Ovary (tissue), 9 donors: ENCODE results near the gene EBF4. TPM values are rescaled to one million over a fixed set of nuclear protein-coding genes. Genes with fewer than 3 reads are reported as not detected.
"Not testable (repeated sequence)": the region's sequence is repeated elsewhere in the genome, so short reads cannot be mapped to it uniquely, and the experiment has no call there.

ENCODE experiments used
- DNase-seq, 5 donors: peaks; one replicate each; pipeline ENCODE4 v3.0.0-alpha.2; 2019 to 2020
- H3K27ac ChIP-seq, 2 donors: fragments of 200-600 bp; one replicate each; pipeline versions ENCODE4 v1.5.1 to v1.8.0; 2019 to 2022
- H3K27me3 ChIP-seq: fragments of 200-600 bp; one replicate; pipeline ENCODE4 v1.8.0; 2022
- H3K36me3 ChIP-seq: fragments of 200-600 bp; sonication (generic); one replicate; pipeline ENCODE4 v1.5.1; 2019
- H3K4me1 ChIP-seq: one replicate; pipeline ENCODE4 v1.8.1; 2013; ENCODE audit warnings: mild to moderate bottlenecking, moderate library complexity; ENCODE audit not compliant: insufficient read depth
- H3K4me3 ChIP-seq: fragments of 200-600 bp; sonication (generic); one replicate; pipeline ENCODE4 v1.5.1; 2017
- H3K9me3 ChIP-seq, 2 donors: fragments of 200-600 bp in 1 of 2; sonication (generic) in 1 of 2; one replicate each; pipeline versions ENCODE4 v1.5.1 to v1.8.1; 2013 to 2019; ENCODE audit warnings: mild to moderate bottlenecking in 1 of 2, moderate library complexity in 1 of 2
- EP300 ChIP-seq: sonication (generic); formaldehyde crosslinking; IDR thresholded peaks from one replicate; pipeline ENCODE4 v1.6.1; 2017; ENCODE audit warnings: antibody characterized with exemption
- POLR2A ChIP-seq: fragments of 450-650 bp; IDR thresholded peaks from one replicate; pipeline ENCODE4 v1.6.1; 2017; ENCODE audit warnings: antibody characterized with exemption, mild to moderate bottlenecking, moderate library complexity
- WGBS, 3 donors: extraction: QIAGEN DNeasy Blood & Tissue Kit in 1 of 3; methylation state at CpG; one replicate each; pipeline versions ENCODE4 v1.1.5 to v1.1.7; 2013 to 2017; 5-methylcytosine and 5-hydroxymethylcytosine counted together
- intact Hi-C, 4 donors: fragments of 100-400 bp; cut with DNase I; formaldehyde crosslinking; loops; one replicate each; pipeline versions ENCODE4 v1.11.0 to v1.15.1; 2022 to 2023
- polyA plus RNA-seq, 2 donors: library from polyadenylated mRNA; stranded (reverse); fragments of 200-250 nt in 1 of 2; fragments of 350-450 nt in 1 of 2; fragmentation: Illumina TruSeq in 1 of 2; extraction: RNeasy Lipid Tissue Mini Kit (QIAGEN cat#74804) in 1 of 2; gene quantifications; one replicate each; pipeline ENCODE4 v1.2.3, GENCODE V29; 2013 to 2014
- total RNA-seq, 7 donors: library from RNA; depleted of rRNA in 2 of 7; stranded (reverse); fragments of >200 nt in 2 of 7; fragmentation: NEBNext Ultra II Directional in 3 of 7; extraction: Animal tissue kit (Norgen Biotek cat#: 25700) in 3 of 7; gene quantifications; one replicate each; pipeline versions ENCODE4 v1.1.0 to v1.2.4, GENCODE V29; 2016 to 2023
- TF ChIP-seq, protein P1 (sequence below), 3 donors: fragments of 450-650 bp in 2 of 3; fragments of 200-600 bp in 1 of 3; IDR thresholded peaks; one replicate each; pipeline versions ENCODE4 v1.5.1 to v1.8.0; 2016 to 2022; ENCODE audit warnings: antibody characterized with exemption in 3 of 3, mild to moderate bottlenecking in 1 of 3
- donor health status: DM: no; HTN: no; CAD: no; lungs with moderate emphysema.
- donor health status: DM: no; HTN: no; CAD: no.
- donor health status: Bipolar disorder and iron deficiency.
- donor health status: DM: yes; HTN: yes; CAD: no.
- donor health status: DM: no; HTN: no; CAD: no.
- donor health status: DM: yes; HTN: yes; CAD: no.

The EBF4 gene
- total and polyA plus RNA-seq, 9 donors: 9.4 to 67.7 (median 36.2) TPM

DNA sequence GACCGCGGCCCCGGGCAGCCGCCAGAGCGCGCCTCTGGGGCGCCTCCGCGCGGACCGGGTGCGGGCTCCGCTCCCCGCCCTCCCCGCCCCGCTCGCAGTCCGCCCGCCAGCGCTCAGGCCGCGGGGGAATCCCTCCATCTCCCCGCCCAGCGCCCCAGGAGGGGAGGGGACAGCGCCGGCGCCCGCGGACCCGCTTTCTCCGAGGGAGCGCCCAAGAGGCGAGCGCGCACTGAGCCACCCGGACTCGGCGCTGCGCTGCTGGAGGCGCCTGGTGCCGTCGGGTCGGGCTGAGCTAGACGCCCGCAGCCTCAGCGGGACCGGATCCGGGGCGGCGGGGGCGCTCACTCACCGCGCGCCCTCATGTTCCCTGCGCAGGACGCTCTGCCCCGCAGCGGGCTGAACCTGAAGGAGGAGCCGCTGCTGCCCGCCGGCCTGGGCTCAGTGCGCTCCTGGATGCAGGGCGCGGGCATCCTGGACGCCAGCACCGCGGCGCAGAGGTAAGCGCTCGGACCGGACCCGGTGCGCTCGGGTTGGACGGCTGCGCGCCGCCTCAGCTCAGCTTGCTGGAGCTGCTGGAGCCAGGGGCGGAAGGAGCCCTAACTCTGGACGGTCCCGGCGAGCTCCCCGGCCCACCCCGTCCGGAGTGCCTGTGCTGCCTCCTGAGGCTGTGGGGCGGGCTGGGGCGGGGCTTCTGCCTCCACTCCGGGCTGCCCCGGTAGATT, 867 bp downstream of the EBF4 start:
- DNase-seq: peak; percentile 57 to 77 (median 75)
- H3K9me3 ChIP-seq: no peaks in the 10 kb centered on the region
- H3K4me3 ChIP-seq: peak overlapping the region; percentile 64
- peak overlapping the region; percentile 62 to 64 for H3K27ac ChIP-seq
- TF ChIP-seq POLR2A (no peak), EP300 (no peak)
- TF ChIP-seq, protein P1, sequence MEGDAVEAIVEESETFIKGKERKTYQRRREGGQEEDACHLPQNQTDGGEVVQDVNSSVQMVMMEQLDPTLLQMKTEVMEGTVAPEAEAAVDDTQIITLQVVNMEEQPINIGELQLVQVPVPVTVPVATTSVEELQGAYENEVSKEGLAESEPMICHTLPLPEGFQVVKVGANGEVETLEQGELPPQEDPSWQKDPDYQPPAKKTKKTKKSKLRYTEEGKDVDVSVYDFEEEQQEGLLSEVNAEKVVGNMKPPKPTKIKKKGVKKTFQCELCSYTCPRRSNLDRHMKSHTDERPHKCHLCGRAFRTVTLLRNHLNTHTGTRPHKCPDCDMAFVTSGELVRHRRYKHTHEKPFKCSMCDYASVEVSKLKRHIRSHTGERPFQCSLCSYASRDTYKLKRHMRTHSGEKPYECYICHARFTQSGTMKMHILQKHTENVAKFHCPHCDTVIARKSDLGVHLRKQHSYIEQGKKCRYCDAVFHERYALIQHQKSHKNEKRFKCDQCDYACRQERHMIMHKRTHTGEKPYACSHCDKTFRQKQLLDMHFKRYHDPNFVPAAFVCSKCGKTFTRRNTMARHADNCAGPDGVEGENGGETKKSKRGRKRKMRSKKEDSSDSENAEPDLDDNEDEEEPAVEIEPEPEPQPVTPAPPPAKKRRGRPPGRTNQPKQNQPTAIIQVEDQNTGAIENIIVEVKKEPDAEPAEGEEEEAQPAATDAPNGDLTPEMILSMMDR (IDR thresholded peaks at IDR 0.05): no peak
- no peaks in the 10 kb centered on the region for H3K4me1 ChIP-seq
- intact Hi-C loops: loop anchor here in 2 of 4 donors (5.0 to 10.0 kb wide), 4 partner anchors 41 to 161 kb away; partner anchors contain the start of genes NOP56 (in 1 of the 2), PCED1A (in 1 of the 2) and VPS16 (in 1 of the 2)
- 2 to 5% (median 2%) methylated on average over 51 to 89 of the region's 89 CpGs for WGBS, 3 donors
- H3K36me3 ChIP-seq: no peaks in the 10 kb centered on the region
- H3K27me3 ChIP-seq: no peaks in the 10 kb centered on the region

DNA sequence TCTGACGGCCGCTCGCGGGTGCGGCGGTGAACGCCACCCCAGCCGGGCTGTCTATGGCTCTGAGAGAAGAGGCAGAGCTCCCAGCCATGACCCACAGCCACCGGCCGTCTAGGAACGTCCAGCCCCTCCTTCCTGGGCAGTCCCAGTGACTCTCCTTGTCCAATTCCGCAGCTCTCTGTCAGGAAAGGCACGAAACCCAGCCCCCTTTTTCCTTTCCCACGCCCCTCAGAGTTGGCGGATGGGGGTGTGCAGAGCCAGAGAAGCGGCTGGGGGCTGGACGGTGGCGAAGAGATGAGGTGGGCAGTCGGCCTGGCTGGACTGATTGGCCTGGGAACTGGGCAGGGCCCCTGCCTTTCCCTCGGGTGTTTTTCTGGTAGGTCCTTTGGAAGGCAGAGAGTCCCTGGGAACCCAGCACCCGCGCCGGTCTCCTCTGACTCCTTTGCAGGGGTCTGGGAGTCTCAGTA, 1.5 kb downstream of the EBF4 start:
- H3K27ac ChIP-seq: no peak overlapping the region
- H3K36me3 ChIP-seq: no peaks in the 10 kb centered on the region
- 37 to 41% (median 40%) methylated on average over 23 of the region's 23 CpGs for WGBS, 3 donors
- DNase-seq: peak in 3 of 5 donors; percentile 38 to 50 (median 38)
- peak overlapping the region; percentile 64 for H3K4me3 ChIP-seq
- no peaks in the 10 kb centered on the region for H3K9me3 ChIP-seq
- no peaks in the 10 kb centered on the region for H3K4me1 ChIP-seq
- intact Hi-C loops: loop anchor here in 2 of 4 donors (5.0 to 10.0 kb wide), 4 partner anchors 42 to 161 kb away; partner anchors contain the start of genes NOP56 (in 1 of the 2), PCED1A (in 1 of the 2) and VPS16 (in 1 of the 2)
- no peaks in the 10 kb centered on the region for H3K27me3 ChIP-seq
- TF ChIP-seq EP300: no peak
- no peak for TF ChIP-seq POLR2A
- TF ChIP-seq, protein P1 (IDR thresholded peaks at IDR 0.05): no peak

DNA sequence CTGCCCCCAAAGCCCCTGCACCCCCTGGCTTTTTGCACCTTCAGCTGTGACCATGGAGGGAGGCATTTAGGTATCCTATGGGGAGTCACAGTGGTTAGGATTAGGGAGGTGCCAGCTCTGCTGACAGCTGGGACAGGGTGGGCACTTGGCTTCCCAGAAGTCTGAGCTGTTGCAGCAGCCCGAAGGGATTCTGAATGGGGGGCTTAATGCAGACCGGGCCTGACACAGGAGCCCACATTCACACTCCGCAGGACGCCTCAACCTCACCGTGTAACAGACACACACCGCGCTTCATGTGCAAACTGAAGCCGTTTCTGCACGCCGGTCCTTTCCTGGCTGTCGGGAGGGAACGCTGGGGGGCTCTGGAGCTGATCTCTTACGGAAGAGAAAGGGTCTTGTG, 1.9 kb downstream of the EBF4 start:
- 79 to 86% (median 83%) methylated on average over 13 of the region's 13 CpGs for WGBS, 3 donors

DNA sequence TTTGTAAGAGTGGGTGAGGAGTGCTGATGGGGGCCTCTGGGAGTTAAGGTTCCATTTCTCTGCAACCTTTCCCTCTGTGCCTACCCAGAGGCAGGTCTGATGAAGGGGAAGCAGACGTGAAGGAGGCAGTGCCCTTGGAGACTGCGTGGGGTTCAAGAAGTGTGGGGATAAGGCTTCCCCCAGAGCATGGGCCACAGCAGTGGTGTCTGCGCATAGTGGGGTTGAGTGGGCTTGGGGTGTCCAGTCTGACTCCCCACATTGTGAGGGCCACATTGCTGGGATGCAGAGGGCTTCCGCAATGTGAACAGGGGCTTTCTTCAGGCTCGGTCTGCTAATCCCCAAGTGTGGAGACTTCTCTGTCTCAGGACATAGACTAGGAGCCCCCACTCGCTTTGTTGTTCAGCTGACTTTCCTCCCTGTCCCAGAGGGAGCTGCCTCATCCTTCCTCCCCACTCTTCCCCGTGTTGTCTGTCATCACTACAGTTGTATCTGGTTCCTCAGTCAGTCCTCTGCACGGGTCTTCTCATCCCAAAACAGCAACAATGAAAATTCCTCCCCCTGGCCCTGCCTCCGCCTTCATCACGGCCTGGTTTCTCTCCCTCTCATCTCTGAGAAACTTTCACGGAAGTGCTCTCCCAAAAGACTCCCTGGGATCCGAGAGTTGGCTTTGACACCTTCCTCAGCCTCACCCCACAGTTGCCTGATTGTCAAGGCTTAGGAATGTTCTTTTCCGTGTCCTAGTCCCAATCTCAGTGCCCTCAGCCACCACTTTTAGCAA, 2.8 kb downstream of the EBF4 start:
- Histone ChIP-seq H3K27ac (no peak overlapping the region), H3K9me3 (no peaks in the 10 kb centered on the region), H3K27me3 (no peaks in the 10 kb centered on the region), H3K36me3 (no peaks in the 10 kb centered on the region), H3K4me1 (no peaks in the 10 kb centered on the region), H3K4me3 (no peak overlapping the region)
- intact Hi-C loops: loop anchor here (5.0 to 10.0 kb wide), 4 partner anchors 52 to 159 kb away; partner anchors contain the start of genes PCED1A (in 1 of the 4) and VPS16 (in 1 of the 4)
- TF ChIP-seq EP300 (no peak), POLR2A (no peak)
- TF ChIP-seq, protein P1 (IDR thresholded peaks at IDR 0.05): no peak
- DNase-seq: no peak
- WGBS, 3 donors: 82 to 85% (median 84%) methylated on average over 13 of the region's 13 CpGs

More for the DNA sequence above, 1.9 kb downstream of the EBF4 start:
- no peak for DNase-seq
- intact Hi-C loops: loop anchor here in 2 of 4 donors (5.0 to 10.0 kb wide), 4 partner anchors 42 to 160 kb away; partner anchors contain the start of genes NOP56 (in 1 of the 2), PCED1A (in 1 of the 2) and VPS16 (in 1 of the 2)
- Histone ChIP-seq H3K4me1 (no peaks in the 10 kb centered on the region), H3K4me3 (no peak overlapping the region), H3K9me3 (no peaks in the 10 kb centered on the region), H3K36me3 (no peaks in the 10 kb centered on the region), H3K27me3 (no peaks in the 10 kb centered on the region), H3K27ac (no peak overlapping the region)
- no peak for TF ChIP-seq EP300

DNA sequence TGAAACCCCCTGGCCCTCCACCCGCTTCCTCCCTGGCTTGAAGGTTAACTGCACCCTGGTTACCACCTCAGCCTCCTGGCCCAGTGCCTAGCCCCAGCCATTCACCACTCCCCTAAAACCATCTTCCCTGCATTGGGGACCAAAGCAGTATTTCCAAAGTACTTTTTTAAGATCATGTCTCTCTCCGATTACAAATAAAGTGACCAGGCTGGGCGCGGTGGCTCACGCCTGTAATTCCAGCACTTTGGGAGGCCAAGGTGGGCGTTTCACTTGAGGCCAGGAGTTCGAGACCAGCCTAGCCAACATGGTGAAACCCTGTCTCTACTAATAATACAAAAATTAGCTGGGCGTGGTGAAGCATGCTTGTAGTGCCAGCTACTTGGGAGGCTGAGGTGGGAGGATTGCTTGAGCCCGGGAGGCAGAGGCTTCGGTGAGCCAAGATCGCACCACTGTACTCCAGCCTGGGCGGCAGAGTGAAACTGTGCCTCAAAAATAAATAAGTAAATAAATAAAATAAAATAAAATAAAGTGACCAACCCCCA, 3.5 kb downstream of the EBF4 start:
- 95 to 96% (median 95%) methylated on average over 12 of the region's 12 CpGs for WGBS, 3 donors
- intact Hi-C loops: loop anchor here (5.0 to 10.0 kb wide), 4 partner anchors 51 to 159 kb away; partner anchors contain the start of genes PCED1A (in 1 of the 4) and VPS16 (in 1 of the 4)
- not testable (repeated sequence) for DNase-seq, H3K4me3 ChIP-seq, H3K36me3 ChIP-seq, H3K27ac ChIP-seq, H3K27me3 ChIP-seq, H3K9me3 ChIP-seq, H3K4me1 ChIP-seq
